Calu3 (cell line): Measurements from ENCODE around the gene CTSD. TPM values are rescaled to one million over a fixed set of nuclear protein-coding genes. Genes with fewer than 3 reads are reported as not detected.
A peak's percentile ranks its signal among the peaks of the same experiment; 100 is the strongest.

Source experiments
- BruUV-seq: library from RNA; stranded (reverse); fragments of 400-500 nt; replicated peaks from 2 replicates; lab custom pipeline; 2021; lab: Mats Ljungman, UMichigan
- CTCF ChIA-PET: fragments of 300-600 bp; sonication (Branson Sonifier 250); formaldehyde crosslinking; loops from one replicate; lab custom pipeline; 2022; ENCODE audit warnings: antibody characterized with exemption; lab: Charles Lee
- DNase-seq: peaks from one replicate; pipeline ENCODE4 v3.0.0; 2022
- H3K27ac Mint-ChIP-seq: one replicate; pipeline ENCODE4 v1.8.0; 2022; ENCODE audit warnings: mixed read lengths; ENCODE audit not compliant: unreplicated experiment
- H3K27me3 Mint-ChIP-seq: one replicate; pipeline ENCODE4 v1.8.0; 2022; ENCODE audit warnings: mixed read lengths; ENCODE audit not compliant: unreplicated experiment
- H3K36me3 Mint-ChIP-seq: one replicate; pipeline ENCODE4 v1.8.0; 2022; ENCODE audit warnings: mild to moderate bottlenecking, moderate library complexity, mixed read lengths; ENCODE audit not compliant: insufficient read depth, unreplicated experiment
- H3K4me1 Mint-ChIP-seq: one replicate; pipeline ENCODE4 v1.8.0; 2022; ENCODE audit warnings: mild to moderate bottlenecking, low read depth, mixed read lengths; ENCODE audit not compliant: unreplicated experiment
- H3K4me3 Mint-ChIP-seq: one replicate; pipeline ENCODE4 v1.8.0; 2022; ENCODE audit warnings: mild to moderate bottlenecking, low read depth, moderate library complexity, mixed read lengths; ENCODE audit not compliant: unreplicated experiment
- H3K9me3 Mint-ChIP-seq: one replicate; pipeline ENCODE4 v1.8.0; 2022; ENCODE audit warnings: low read depth, mixed read lengths; ENCODE audit not compliant: unreplicated experiment
- CTCF ChIP-seq: fragments of 200-600 bp; IDR thresholded peaks from one replicate; pipeline ENCODE4 v1.8.0; 2022; ENCODE audit warnings: antibody characterized with exemption; ENCODE audit not compliant: unreplicated experiment
- intact Hi-C: fragments of 100-400 bp; cut with micrococcal nuclease; formaldehyde crosslinking; loops from one replicate; pipeline ENCODE4 v1.10.0; 2022; ENCODE audit not compliant: unreplicated experiment
- total RNA-seq: library from RNA; stranded (reverse); gene quantifications from 2 replicates; pipeline ENCODE4 v1.2.3, GENCODE V29; 2022

Gene CTSD
- total RNA-seq, 1 experiment from 2014 or later = 531 TPM

GRCh38 chr11:1778141-1778911 is 14.6 kb upstream of the CTSD start:
- intact Hi-C loops = loop anchor here (5.0 kb wide), 1 partner anchor 54 kb away; the partner anchor contains the start of gene SYT8
- H3K4me1 Mint-ChIP-seq = peaks cover 79% of the 10 kb centered on the region
- H3K27me3 Mint-ChIP-seq = no peaks in the 10 kb centered on the region
- no peaks in the 10 kb centered on the region for H3K9me3 Mint-ChIP-seq
- TF ChIP-seq CTCF = no peak
- peak; percentile 75 for DNase-seq
- CTCF ChIA-PET = interaction anchor here (0.6 to 1.9 kb wide), 6 partner anchors 9 to 1236 kb away, joined by 3 to 6 read pairs (median 4); no protein-coding TSS in a partner anchor
- no TSS peak for BruUV-seq
- H3K36me3 Mint-ChIP-seq = peaks cover 18% of the 10 kb centered on the region
- peak overlapping the region; percentile 56 for H3K27ac Mint-ChIP-seq
- H3K4me3 Mint-ChIP-seq = peak overlapping the region; percentile 41

- no TSS peak for BruUV-seq
- Mint-ChIP-seq H3K9me3 (no peaks in the 10 kb centered on the region), H3K4me3 (peak overlapping the region; percentile 41), H3K27me3 (no peaks in the 10 kb centered on the region), H3K36me3 (peaks cover 19% of the 10 kb centered on the region), H3K27ac (peak overlapping the region; percentile 56), H3K4me1 (peaks cover 79% of the 10 kb centered on the region)
- intact Hi-C loops = loop anchor here (5.0 kb wide), 1 partner anchor 55 kb away; the partner anchor contains the start of gene SYT8
- CTCF ChIA-PET = interaction anchor here (0.6 to 1.1 kb wide), 4 partner anchors 14 to 1237 kb away, joined by 3 to 6 read pairs (median 4); no protein-coding TSS in a partner anchor
- no peak for TF ChIP-seq CTCF
- no peak for DNase-seq
Measured at GRCh38 chr11:1777737-1778136, 14.0 kb upstream of the CTSD start.

GRCh38 chr11:1776944-1777715 is 13.4 kb upstream of the CTSD start:
- Mint-ChIP-seq H3K27me3 (no peaks in the 10 kb centered on the region), H3K36me3 (peaks cover 25% of the 10 kb centered on the region), H3K9me3 (no peaks in the 10 kb centered on the region), H3K27ac (peak overlapping the region; percentile 44), H3K4me1 (peaks cover 79% of the 10 kb centered on the region), H3K4me3 (no peak overlapping the region)
- no TSS peak for BruUV-seq
- CTCF ChIA-PET = interaction anchor here (0.6 to 0.7 kb wide), 2 partner anchors 13 to 171 kb away, joined by 3 to 6 read pairs; no protein-coding TSS in a partner anchor
- no peak for TF ChIP-seq CTCF
- no peak for DNase-seq
- intact Hi-C loops = loop anchor here (5.0 kb wide), 1 partner anchor 55 kb away; the partner anchor contains the start of gene SYT8

- Mint-ChIP-seq H3K27ac (peak overlapping the region; percentile 44), H3K9me3 (no peaks in the 10 kb centered on the region), H3K36me3 (peaks cover 31% of the 10 kb centered on the region), H3K4me1 (peaks cover 80% of the 10 kb centered on the region), H3K27me3 (no peaks in the 10 kb centered on the region), H3K4me3 (no peak overlapping the region)
- CTCF ChIA-PET = interaction anchor here (0.7 kb wide), 1 partner anchor 171 kb away, joined by 6 read pairs; no protein-coding TSS in a partner anchor
- no TSS peak for BruUV-seq
- intact Hi-C loops = loop anchor here (5.0 kb wide), 1 partner anchor 56 kb away; the partner anchor contains the start of gene SYT8
- no peak for DNase-seq
- no peak for TF ChIP-seq CTCF
Measured at GRCh38 chr11:1776331-1776851, 12.7 kb upstream of the CTSD start.
